Ovary (tissue), 3 donors: ENCODE data around the gene FYN.

ENCODE experiments used
- CTCF ChIP-seq, 3 donors: fragments of 450-650 bp in 2 of 3; fragments of 200-600 bp in 1 of 3; IDR thresholded peaks; one replicate each; pipeline versions ENCODE4 v1.5.1 to v1.8.0; 2016 to 2022; ENCODE audit warnings: antibody characterized with exemption in 3 of 3, mild to moderate bottlenecking in 1 of 3
- POLR2A ChIP-seq: fragments of 450-650 bp; IDR thresholded peaks from one replicate; pipeline ENCODE4 v1.6.1; 2017; ENCODE audit warnings: antibody characterized with exemption, mild to moderate bottlenecking, moderate library complexity
- donor health status: DM: no; HTN: no; CAD: no.

DNA sequence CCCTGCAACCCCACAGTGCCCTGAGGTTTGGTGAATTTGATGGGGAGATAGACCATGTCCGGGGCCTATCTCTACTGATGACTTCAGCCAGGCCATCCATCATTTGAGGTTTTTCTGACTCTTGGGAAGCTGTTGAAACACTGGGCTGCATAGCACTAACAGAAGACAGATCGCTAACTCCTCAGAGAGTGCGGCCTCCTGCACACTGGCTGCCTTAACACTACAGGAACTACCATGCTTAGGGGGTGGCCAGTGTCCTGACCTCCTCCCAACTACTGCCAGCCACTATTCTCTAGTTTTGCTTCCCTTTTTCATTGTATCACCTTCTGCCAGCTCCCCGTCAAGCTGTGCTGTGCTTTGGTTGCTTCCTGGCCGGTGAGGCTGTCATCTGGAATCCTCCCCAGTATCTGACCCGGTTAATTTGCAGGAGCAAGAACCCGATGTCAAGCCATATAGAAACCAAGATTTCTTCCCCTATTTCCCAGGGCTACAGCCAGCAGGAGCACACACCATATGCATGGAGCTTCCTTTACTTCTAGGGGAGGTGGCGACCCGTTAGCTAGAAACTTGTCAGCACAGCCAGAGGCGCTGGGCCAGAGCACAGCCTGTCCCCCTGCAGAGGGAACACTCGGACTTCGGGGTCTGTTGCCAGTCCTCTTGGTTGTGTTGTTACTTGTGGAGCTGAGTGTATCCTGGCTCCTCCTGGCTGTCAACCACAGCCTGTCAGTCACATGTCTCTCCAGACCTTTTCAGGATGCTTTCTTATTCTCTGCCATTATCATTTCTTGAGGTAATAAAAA lies 210.3 kb downstream of the FYN start:
- TF ChIP-seq CTCF (IDR thresholded peaks at IDR 0.05): no peak
- no peak for TF ChIP-seq POLR2A
